Coronary artery (tissue), 2 donors: ENCODE results near the gene CDON.

ENCODE experiments used
- DNase-seq: peaks from one replicate; pipeline ENCODE4 v3.0.0-alpha.2; 2017; ENCODE audit warnings: low spot score
- H3K27ac ChIP-seq, 2 donors: fragments of 200-600 bp; sonication (generic); one replicate each; pipeline ENCODE4 v1.5.1; 2016 to 2019
- H3K4me3 ChIP-seq: fragments of 200-600 bp; sonication (generic); 2 replicates; pipeline ENCODE4 v1.5.1; 2016; ENCODE audit warnings: mild to moderate bottlenecking, moderate library complexity
- TF ChIP-seq, protein P1 (sequence below): fragments of 200-600 bp; sonication (generic); IDR thresholded peaks from one replicate; pipeline ENCODE4 v1.5.1; 2019; ENCODE audit warnings: antibody characterized with exemption

The CDON gene

DNA sequence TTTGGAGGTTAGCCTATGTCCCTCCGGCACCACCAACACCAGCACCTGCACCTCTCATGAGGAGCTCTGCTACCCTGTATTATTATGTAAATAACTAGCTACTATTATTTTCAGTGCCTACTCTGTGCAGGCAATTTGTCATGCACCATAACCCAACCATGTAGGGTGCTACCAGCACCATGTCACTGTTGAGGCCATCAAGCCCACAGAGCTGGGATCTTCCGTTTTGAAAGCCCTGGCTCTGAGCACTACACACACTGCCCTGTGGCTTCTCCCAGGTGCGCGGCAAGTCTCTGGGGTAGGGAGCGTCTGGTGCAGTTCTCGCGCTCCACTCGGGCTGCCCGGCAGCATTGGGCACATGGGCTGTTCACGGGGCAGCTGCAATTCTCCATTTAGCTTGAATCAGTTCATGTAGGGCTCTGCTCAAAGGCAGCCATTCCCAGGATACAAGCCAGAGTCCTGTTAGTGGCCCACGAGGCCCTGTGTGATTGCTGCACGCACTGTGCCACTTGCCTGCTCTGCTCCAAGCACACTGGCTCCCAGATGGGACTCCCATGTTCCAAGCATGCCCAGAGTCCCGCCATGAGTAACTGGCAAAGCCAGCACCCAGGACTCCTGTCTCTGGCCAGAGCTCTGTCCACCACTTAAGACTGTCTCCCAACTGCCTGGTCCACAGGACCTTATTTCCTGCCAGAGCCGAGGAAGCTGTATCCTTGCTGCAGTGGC lies 42.5 kb upstream of the CDON start:
- no peak overlapping the region for H3K4me3 ChIP-seq
- DNase-seq, result no peak
- TF ChIP-seq, protein P1, sequence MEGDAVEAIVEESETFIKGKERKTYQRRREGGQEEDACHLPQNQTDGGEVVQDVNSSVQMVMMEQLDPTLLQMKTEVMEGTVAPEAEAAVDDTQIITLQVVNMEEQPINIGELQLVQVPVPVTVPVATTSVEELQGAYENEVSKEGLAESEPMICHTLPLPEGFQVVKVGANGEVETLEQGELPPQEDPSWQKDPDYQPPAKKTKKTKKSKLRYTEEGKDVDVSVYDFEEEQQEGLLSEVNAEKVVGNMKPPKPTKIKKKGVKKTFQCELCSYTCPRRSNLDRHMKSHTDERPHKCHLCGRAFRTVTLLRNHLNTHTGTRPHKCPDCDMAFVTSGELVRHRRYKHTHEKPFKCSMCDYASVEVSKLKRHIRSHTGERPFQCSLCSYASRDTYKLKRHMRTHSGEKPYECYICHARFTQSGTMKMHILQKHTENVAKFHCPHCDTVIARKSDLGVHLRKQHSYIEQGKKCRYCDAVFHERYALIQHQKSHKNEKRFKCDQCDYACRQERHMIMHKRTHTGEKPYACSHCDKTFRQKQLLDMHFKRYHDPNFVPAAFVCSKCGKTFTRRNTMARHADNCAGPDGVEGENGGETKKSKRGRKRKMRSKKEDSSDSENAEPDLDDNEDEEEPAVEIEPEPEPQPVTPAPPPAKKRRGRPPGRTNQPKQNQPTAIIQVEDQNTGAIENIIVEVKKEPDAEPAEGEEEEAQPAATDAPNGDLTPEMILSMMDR, result no peak
- no peak overlapping the region for H3K27ac ChIP-seq

DNA sequence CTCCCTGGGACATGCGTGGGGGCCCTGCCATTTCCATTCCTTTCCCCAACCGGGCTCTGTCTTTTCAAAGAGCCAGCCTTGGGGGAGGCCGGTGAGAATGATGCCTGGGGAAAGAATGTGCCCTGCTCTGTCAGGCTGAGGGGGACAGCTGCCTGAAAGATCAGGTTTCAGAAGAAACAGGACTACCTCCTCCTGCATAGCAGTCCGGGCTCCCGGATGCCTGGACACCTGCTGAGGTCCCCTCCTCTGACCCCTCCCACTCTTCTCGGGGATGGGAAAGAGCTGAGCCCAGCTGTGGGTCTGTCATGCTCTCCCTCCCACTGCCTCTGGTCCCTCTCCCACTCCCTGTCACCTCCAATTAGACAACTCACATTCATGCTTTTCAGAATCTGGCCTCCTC lies 41.8 kb upstream of the CDON start:
- Histone ChIP-seq H3K4me3 (no peak overlapping the region), H3K27ac (no peak overlapping the region)
- TF ChIP-seq, protein P1, result no peak
- no peak for DNase-seq

DNA sequence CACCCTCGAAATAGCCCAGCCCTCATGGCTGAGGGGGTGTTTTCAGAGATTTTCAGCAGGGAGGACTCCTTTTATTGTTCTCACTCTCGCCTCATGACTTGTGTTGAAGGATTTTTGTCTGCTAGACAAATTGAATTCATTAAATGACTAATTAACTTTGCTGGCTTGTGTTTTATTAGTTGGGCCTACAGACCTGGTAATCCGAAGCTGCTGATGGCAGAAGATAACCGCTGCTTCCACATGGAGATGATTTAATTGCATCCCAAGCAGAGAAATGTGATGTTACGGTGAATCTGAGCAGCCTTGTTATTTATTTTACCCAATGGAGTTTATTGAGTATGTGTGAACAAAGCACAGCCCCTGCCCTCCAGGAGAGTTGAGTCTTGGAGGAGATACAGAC lies 40.5 kb upstream of the CDON start:
- H3K27ac ChIP-seq, result no peak overlapping the region
- H3K4me3 ChIP-seq, result no peak overlapping the region
- TF ChIP-seq, protein P1, result no peak
- DNase-seq, result no peak

DNA sequence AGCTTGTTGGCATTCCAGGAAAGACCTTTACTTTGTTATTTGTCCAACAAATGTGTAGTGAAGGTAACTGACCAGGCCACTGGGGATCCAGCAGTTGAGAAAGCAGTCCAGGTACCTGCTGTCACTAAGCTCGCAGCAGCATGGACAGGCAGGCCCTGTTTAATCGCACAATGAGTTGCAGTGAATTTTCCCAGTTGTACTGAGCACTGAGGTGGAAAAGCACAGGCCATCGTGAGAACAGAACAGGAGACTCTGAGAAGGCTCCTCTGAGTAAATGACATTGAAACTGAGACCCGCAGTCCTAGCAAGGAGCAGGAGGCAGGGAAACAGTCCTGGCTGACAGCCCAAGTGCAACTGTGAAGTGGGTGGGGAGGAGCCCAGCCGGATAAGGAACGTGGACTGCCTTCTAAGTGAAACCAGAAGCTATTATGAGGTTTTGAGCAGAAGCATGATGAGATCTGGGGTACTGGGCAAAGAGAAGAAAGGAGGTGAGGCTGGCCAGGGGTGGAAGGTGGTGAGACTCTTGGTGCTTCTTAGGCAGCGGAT lies 39.8 kb upstream of the CDON start:
- H3K4me3 ChIP-seq, result no peak overlapping the region
- TF ChIP-seq, protein P1, result no peak
- no peak for DNase-seq
- no peak overlapping the region for H3K27ac ChIP-seq

DNA sequence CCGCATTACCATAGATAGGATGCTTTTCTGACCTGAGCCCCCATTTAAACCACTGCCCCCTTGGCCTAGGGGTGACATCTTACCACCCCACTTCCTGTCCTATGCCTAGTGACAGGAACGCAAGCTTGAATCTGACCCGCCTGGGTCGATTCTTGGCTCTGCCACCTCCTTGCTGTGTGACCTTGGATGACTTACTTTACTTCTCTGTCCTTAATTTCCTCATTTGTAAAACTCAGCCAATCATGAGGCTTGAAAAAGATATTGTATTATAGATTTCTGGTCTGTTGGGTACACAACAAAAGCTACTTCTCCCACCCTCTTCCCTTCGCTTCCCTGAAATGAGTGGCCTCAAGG lies 39.2 kb upstream of the CDON start:
- Histone ChIP-seq H3K27ac (no peak overlapping the region), H3K4me3 (no peak overlapping the region)

DNA sequence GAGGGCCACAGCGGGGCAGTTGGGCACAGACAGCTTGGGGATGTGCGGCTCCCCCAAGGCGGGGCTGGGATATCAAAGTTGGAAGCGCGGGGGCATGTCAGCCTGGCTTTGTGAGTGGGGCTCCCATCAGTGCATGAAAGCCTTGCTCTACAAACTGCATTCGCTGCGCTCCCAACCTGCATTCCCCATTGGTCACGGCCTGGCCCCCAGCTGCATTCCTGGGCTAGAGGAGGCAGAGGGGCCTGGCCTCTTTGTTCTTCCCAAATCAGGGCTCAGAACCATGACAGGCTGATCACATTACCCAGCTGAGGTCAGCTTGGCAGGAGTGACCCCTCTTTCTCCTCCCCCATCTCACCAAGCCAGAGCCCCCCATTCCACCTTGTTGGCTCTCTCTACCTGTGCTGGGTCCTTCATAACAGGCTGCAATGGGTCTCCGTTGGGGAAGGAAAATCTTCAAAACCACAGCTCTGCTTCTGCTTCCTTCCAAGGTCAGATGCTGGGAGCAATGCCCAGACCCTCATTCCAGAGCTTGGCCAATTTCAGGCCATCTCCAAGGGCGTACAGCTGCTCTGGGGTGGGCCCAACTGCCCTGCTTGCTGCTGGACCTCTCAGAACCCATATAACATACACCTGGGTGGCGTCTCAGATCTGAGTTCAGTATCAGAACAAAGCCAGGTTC lies 38.7 kb upstream of the CDON start:
- Histone ChIP-seq H3K4me3 (no peak overlapping the region), H3K27ac (no peak overlapping the region)
- DNase-seq, result no peak
- TF ChIP-seq, protein P1, result no peak

More for the DNA sequence above, 39.2 kb upstream of the CDON start:
- TF ChIP-seq, protein P1, result no peak
- no peak for DNase-seq

DNA sequence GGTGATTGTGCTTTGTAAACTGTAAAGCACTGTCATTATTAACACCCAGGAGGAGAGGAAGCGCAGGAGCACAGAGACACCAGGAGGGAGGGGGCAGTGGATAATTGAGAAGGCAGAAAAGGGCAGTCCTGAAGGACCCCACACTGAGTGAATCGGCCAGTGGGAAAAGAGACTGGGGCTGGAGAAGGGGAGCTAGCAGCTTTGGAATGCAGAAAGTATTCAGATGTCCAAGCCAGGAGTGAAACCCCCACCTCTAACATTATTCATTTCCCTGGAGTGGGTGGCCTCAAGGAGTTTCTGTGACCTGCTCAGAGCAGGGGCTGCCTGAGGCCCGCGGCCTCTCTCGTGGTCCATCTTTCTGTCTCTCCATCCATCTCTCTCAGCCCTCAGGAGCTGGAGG lies 38.0 kb upstream of the CDON start:
- DNase-seq, result no peak
- no peak overlapping the region for H3K27ac ChIP-seq
- no peak overlapping the region for H3K4me3 ChIP-seq
- TF ChIP-seq, protein P1, result no peak
